Stimulated activated CD4-positive, alpha-beta T cell treated with anti-CD3 and anti-CD28 coated beads, Interleukin-4, amount 100 ng/mL, for 1 hour (primary cell): ENCODE data around the gene WNK1.
"Not testable (repeated sequence)": the region's sequence is repeated elsewhere in the genome, so short reads cannot be mapped to it uniquely, and the experiment has no call there.

Source experiments
- DNase-seq: peaks from one replicate; pipeline ENCODE4 v3.0.0-alpha.2; 2020

Gene WNK1

DNA sequence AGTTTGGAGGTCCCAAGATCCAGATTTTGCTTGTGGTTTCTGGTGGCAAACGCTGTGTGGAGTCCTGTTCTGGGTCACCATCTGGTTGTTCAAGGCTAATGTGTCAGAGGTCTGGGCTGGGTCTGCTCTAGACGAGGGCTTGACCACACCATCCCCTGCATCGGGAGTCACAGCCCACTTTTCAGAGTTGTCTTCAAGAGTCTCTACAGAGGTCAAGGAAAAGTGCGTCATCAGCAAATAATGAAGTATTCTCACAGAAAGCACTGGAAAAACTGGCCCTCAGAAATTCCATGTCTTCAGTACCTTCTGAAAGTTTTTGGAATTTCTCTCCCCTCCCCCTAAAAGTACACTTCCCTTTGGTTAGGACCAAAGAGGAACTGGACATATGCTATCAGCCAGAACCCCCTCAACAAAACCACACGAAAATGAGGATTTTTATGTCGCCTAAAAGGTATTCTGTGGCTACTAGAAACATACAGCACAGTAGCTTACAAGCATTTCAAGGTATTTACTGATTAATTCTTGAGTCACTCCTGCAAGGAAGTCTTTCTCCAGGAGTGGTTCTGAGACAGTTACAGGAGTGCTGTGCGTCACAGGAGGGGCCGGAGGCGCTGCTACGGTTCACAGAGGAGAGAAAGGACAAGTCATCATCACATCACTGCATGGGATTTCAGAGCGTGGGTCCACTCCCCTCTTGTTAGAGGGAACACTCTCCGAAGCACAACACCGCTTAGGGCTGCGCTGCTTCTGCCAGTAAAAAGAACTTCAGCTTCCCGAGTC lies 161.7 kb downstream of the WNK1 start:
- no peak for DNase-seq

DNA sequence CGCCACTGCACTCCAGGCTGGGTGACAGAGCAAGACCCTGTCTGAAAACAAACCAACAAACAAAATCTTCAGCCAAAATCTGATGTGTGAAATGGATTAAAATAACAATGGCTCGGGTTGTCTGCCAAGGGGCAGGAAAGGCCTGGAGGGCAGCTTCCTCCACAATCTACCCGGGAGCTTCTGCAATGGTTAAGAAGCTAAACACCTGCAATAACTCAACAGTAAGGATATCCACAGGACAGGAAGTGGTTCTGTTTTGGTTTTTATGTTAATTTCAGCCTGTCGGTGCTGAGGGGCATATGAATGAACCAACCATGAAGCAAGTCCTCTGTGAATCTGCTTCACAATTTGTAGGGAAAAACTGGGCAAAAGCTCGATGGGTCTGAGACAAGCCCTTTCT lies 162.7 kb downstream of the WNK1 start:
- no peak for DNase-seq

DNA sequence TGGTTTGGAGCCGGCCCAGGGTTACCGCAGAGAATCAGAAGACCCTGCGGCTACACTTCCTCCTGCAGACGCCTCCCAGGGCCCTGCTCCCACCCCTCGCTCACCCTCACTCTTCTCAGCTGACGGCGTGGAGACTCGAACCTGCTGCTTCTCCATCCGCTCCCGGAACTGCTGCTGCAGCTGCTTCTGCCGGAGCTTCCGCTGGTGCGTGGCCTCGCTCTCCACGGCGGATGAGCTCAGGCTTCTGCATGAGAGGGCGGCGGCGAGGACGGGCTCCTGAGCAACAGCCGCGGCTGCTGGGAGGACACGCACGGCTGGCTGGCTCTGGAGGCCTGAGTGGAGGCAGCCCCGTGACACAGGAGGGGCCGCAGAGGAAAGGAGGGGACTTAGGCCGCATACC lies 163.9 kb downstream of the WNK1 start:
- DNase-seq: no peak

DNA sequence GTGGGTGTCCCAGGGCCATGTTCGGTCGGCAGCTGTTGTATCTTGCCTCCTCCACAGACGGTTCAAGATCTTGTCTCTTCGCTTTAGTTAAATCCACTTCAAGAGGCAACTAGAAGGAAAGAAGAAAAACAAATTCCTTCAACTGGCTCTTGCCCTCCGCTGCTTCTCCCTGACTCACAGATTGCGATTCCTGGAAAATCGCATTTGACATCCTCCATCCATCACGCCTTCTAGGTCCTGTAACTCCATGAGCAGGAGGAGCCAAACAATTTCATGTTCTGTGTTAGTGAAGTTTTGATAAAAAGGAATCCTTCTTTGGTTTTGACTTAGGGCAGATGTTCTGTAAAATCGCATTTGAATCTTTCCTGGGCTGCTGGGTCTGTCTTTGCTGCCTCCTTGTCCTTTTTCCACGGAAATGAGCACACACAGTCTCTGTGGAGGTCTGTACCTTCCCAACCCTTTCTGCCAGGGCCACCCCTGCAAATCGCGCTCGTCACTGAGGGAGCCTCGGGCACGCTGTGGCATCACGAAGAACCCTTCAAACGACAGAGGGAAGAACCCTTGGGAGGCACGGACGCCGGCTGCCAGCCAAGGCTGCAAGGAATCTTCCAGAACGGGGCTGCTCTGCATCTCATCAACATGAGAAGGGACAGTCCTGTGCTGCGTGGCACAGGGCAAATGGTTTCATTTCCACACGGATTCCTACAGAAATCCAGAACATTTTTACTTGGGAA lies 164.5 kb downstream of the WNK1 start:
- no peak for DNase-seq

DNA sequence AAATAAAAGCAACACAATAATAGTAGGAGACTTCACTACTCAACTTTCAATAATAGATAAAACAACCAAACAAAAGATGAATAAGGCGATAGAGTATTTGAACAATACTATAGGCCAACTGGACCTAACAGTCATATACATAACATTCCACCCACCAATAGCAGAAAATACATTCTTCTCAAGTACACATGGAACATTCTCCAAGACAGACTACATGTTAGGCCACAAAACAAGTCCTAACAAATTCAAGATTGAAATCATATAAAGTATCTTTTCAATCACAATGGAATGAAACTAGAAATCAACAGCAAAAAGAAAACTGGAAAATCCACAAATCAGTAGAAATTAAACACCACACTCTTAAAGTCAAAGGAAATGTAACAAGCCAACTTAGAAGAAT lies 168.3 kb downstream of the WNK1 start:
- DNase-seq: no peak

DNA sequence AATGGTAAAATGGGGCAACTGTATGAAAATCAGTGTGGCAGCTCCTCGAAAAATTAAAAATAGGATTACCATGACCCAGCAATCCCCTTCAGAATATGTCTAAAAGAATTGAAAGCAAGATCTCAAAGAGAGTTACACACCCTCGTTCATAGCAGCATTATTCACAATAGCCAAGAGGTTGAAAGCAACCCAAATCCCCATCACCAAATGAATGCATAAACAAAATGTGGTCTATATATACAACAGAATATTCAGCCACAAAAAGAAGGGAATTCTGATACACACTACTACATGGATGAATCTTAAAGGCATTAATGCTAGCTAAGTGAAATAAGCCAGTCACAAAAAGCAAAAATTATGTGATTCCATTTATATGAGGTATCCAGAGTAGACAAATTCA lies 169.9 kb downstream of the WNK1 start:
- no peak for DNase-seq

DNA sequence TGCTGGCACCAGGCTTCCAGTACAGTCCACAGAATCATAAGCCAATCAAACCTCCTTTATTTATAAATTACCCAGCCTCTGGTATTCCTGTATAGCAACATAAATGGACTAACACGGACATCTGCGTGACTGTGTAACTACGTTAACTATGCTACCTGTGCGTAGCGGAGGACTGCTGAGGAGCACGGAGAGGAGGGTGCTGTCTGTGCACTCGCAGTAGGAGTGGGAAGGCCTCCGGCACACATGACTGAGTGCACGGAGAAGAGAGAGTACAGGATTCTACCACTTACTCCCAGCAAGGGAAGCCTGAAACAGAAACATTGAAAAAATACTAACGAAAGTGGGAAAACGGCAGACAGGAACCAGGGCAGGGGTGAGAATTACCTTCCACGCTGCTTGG lies 174.3 kb downstream of the WNK1 start:
- DNase-seq: no peak

DNA sequence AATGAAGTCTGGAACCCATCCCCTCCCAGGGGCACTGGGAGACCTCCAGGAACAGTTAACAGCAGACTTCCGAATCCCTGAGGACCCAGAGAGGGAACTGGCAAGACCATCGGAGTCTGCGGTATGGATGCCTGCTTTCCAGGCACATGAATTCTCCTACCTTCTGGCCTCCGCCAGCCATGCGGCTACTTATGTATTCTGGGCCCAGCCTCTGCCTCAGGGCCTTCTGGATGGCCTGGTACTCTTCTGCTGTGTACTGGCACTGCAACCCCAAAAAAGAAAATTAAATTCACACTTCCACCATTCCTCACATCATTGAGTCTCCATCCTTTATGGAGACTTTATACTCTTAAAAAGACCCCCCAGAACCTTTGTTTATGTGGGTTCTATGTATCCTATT lies 178.7 kb downstream of the WNK1 start:
- no peak for DNase-seq

DNA sequence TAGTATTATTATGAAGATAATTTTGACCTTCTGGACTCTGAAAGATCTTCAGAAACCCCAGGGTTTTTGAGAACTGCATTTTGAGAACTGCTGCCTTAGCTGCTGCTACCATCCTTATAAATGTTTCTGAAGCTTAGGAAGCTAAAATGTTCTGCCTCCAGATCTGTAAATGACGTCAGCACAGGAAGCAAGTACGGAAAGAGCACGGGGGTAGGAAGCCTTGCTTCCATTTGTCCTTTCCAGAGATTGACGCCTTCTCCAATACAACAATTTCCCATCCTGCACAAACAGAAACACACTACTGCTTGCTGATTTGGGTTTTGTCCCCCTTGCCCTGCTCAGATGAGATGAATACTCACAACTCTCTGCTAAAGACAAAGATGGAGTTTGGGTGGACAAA lies 179.2 kb downstream of the WNK1 start:
- DNase-seq: no peak

DNA sequence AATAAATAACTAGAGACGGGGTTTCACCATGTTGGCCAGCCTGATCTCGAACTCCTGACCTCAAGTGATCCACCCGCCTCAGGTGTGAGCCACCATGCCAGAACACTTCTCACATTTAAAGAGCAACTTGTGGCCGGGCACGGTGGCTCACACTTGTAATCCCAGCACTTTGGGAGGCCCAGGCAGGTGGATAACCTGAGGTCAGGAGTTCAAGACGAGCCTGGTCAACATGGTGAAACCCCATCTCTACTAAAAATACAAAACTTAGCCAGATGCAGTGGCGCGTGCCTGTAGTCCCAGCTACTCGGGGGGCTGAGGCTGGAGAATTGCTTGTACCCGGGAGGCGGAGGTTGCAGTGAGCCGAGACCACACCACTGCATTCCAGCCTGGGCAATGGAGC lies 183.5 kb downstream of the WNK1 start:
- DNase-seq: not testable (repeated sequence)

DNA sequence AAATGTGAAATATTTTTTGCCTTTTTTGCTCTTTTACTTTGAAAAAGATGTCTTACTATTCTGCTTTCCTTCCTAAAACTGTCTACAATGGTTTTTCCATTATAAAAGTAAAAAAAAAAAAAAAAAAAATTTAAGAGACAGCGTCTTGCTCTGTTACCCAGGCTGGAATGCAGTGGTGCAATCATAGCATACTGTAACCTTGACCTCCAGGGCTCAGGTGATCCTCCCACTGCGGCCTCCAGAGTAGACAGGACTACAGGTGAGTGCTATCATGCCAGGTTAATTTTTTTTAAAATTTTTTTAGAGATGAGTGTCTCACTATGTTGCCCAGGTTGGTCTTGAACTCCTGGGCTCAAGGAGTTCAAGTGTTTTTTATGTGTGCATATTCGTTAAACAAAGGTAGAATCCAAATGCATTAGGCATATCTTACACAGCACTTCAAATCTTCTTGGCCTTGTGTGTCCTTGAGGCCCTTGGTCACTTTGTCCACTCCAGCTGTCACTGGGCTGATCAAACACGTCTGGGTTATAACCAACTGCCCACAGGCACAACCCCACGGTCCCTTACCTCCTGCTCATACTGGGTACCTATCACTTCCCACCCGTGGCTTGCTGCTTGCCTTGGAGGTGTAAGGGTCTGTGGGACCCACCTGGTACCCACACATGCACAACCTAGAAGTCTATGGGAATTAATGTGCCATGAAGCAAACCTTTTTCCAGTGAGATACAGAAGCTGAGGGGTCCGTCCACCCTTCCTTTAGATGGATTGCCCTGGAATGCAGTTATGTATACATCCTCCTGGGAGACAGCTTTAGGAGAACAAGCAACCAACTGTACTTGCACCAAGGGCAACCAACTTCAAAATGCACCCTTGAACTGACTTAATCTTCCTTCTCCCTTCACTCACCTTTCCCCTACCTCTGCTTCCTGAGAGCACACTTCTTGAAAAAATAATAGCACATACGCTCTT lies 184.3 kb downstream of the WNK1 start:
- no peak for DNase-seq

DNA sequence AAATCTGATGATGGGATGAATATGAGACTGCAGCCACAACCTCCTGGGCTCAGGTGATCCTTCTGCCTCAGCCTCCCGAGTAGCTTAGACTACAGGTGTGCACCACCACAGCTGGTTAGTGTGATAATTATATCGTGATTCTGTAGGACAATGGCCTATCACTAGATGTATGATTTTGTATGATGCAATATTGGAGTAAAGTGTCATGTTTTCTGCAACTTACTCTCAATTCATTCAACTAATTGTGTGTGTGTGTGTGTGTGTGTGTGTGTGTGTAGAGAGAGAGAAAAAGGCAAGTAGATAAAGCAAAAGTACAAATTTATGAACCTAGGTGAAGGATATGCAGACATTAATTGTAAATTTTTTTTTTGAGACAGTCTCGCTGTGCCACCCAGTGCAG lies 186.4 kb downstream of the WNK1 start:
- no peak for DNase-seq

DNA sequence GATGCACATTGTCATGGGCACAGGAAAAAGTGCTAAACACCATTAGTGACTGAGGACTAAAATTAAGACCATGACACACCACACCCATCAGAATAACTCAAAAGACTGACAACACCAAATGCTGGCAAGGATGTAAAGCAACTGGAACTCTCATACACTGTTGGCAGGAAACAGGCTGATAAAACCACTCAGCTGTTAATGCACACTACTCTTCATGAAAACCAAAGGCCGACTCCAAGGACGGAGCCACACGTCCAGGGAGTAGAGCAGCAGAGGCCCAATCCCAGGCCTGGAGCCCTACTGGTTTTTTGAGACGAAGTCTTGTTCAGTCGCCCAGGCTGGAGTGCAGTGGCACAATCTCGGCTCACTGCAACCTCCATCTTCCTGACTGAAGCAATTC lies 190.7 kb downstream of the WNK1 start:
- no peak for DNase-seq

DNA sequence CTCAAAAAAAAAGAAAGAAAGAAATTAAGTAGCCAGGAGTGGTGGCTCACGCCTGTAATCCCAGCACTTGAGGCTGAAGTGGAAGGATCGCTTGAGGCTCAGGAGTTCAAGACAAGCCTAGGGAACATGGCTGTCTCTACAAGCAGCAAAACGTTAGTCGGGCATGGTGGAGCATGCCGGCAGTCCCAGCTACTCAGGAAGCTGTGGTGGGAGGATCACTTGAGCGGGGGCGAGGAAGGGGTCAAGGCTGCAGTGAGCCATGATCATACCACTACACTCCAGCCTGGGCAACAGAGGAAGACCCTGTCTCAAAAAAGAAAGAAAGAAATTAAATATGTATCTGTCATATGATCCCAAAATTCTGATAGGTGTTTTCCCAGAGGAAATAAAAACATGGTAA lies 191.8 kb downstream of the WNK1 start:
- no peak for DNase-seq

DNA sequence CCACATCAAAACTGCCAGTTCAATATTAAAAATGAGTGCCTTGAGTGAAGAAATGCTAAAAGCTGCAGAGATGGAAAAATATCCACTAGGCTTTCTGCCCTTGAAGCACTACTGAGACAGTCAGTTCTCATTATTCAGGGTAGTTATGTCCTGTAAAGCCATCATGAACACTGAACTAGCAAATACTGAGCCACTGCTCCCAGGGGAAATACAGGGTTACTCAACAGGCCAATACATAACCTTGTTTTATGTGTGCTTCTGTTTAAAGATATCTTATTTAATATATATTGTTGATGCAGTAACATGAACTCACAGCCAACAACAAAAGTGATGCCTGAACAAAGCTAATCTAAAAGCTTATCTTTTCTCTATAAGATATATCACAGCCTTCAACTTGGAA lies 193.8 kb downstream of the WNK1 start:
- DNase-seq: no peak

DNA sequence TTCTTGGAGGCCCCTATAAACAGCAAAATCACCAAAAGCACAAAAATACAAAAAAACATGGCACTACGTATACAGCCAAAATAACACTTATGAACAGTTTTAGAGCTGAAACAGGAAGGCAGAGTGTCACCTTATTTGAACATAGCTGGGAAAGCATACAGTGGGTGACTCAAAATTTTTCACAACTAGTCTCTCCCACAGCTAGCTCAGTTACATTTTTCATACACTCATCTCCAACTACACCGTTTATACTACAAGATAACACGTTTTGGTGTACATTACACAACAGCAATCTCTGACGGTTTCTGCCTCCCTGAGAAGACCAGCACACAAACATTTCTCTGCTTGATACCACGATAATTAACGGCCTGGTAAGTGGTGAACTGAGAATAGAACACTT lies 194.3 kb downstream of the WNK1 start:
- DNase-seq: no peak

DNA sequence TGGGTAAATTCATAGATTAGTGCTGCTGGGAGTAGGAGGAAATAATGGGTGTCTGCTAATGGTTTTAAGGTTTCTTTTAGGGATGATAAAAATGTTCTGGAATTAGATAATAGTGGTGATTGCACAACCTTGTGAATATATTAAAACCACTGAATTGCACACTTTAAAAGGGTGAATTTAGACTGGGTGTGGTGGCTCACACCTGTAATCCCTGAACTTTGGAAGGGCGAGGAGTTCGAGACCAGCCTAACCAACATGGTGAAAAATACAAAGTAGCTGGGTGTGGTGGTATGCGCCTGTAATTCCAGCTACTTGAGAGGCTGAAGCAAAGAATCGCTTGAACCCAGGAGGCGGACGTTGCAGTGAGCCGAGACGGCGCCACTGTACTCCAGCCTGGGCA lies 195.9 kb downstream of the WNK1 start:
- no peak for DNase-seq

DNA sequence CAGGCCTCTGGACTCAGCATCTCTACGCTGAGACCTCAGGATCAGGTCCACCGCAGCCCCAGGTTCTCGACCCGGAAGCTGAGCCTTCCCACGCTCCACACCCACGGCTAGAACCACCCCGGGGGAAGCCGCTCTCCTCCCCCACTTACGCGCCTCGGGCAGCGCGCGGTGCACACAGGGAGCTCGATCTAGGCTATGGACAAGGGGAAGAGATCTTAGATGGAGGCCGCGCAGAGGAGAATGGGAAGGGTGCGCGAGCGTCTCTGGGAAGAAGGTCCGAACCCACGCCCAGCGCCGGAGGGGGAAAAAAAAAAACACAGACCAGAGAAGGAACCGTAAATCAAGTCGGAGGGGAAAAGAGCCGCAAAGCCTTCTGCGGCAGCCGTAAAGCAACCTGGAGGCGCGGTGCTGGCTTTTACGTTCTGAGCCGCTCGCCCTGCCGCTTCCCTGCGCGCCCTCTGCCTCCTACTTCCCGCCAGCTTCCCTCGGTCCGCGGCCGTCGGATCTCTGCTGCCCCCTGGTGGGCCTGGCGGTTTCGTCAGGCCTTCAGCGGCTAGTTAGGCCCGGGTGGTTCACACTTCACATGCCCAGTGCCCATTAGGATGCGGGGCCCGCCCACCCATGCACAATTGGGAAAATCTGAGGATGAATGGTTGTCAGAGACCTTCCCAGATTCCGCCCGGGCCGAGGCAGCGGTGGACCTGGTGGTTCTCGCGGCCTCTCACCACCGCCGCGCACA lies 197.2 kb downstream of the WNK1 start, which contains the start of gene RAD52:
Gene RAD52 (minus strand): TSS at position 242 of the 739 bp plus-strand sequence. CDS start 16,636 bp downstream, outside the sequence.
- peak; percentile 99 for DNase-seq

DNA sequence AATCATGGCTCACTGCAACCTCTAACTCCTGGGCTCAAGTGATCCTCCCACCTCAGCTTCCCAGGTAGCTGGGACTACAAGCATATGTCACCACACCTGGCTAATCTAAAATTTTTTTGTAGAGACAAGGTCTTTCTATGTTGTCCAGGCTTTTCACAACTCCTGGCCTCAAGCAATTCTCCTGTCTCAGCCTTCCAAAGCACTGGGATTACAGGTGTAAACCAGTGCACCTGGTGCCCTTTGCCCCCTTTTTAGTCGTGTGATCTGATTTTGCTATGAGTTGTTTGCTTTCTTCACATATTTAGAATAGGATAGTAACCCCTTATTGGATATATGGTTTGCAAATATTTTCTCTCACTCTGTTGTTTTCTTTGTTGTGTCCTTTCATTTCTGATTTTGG lies 198.8 kb downstream of the WNK1 start:
- no peak for DNase-seq

DNA sequence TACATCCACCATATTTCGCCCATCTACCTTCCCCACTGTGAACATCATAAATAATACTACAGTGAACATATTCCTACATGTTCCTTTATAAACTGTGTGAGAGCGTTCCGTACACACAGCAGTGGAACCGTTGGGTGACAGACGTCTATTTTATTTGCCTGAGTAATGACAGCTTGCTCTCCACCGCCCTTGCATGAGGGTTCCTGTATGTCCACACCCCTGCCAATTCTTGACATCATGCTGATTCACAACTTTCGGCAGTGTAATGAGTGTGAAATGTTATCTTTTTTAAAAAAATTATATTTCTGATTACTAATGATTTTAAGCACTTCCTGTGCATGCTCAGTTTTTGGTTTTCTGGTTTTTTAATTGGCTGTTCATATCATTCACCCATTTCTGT lies 201.4 kb downstream of the WNK1 start:
- no peak for DNase-seq

DNA sequence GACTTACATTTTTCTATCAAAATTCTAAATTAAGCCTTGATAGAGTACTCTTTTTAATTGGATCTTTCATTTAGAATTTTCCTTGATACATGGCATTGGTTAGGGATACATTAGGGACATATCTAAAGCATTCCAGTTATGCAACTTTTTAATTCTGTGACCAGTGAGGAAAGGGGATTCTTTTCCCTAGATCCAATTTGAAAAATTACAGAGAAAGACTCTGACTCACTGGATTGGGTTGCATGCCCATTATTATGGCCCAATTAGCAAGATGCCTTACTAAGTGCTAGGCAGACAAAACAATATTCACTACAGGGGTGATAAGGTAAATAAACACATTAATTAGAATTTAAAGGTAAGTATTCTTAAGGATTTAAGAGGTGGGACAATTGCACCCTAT lies 202.4 kb downstream of the WNK1 start:
- DNase-seq: no peak

DNA sequence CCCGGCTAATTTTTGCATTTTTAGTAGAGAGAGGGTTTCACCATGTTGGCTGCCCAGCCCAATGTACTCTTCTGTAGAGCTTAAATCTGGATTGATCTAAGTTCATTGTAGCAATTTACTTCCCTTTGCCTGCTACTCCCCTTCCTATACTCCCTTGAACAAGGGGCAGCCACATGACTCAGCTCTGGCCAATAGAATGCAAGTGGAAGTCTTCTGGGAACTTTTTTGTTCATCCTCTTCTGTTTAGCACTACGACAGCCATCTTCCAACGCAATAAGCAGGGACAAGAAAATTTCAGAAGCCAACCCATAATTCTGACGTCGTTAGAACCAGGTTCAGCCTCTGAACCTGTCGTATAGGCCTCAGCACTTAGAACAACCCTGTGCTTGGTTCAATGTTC lies 203.6 kb downstream of the WNK1 start:
- no peak for DNase-seq
